Measurements from ENCODE around the gene SNX10.

SNX10 gene

DNA sequence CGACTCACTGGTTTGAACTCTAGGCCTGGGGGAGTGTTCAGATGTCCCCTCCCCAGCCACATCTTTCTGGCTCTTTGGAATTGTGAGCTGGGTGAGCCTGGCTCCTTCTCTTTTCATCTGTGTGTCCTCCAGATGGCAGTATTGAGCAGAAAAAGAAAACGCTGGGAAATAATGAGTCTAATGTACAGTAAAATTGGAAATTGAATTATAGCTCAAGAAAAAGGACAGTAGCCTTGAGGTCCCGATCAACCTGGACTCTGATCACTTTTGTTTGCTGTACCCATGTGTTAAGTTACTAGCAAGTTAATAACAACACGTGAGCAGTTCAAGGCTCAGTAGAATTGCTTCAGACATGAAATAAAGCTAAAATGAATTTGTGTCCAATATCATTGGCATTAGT lies 77.9 kb downstream of the SNX10 start:
- DNase-seq (ENCODE audit: low read depth in 2 of 2), result no peak

DNA sequence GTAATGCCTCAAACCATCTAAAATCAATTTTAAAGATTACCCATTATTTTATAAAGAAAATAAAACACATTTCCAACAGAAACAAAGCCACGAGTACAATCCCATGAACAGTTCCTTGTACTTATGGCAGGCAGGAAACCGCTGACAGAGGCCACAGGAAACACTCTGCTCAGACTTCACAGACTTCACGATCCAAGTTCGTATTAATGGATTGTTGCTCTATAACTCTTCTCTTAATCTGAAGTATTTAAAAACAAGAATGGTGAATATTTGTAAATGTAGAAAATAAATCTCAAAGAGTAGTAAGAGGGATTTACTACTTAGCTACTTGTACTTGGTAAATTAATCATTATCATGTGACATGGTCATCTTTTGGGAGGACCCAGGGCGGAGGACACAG lies 78.3 kb downstream of the SNX10 start:
- DNase-seq (ENCODE audit: low read depth in 2 of 2), result no peak

DNA sequence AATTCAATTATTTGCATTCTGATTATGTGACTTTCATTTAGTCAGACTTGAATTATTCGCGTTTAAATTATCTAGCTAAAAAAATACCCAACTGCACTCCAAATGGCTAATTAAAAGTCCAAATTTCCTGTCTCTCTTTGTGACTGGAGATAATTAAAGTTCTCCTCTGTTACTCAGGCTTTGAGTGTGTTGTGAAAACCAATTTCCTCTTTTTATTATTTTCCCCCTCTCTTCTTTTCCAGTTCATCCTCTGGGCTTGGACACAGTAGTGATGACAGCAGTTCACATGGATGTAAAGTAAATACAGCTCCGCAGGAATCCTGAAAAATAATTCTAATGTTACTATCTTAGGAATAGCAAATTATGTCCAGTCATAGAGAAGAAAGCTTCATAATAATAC lies 80.6 kb downstream of the SNX10 start:
- no peak for DNase-seq (ENCODE audit: low read depth in 2 of 2)

DNA sequence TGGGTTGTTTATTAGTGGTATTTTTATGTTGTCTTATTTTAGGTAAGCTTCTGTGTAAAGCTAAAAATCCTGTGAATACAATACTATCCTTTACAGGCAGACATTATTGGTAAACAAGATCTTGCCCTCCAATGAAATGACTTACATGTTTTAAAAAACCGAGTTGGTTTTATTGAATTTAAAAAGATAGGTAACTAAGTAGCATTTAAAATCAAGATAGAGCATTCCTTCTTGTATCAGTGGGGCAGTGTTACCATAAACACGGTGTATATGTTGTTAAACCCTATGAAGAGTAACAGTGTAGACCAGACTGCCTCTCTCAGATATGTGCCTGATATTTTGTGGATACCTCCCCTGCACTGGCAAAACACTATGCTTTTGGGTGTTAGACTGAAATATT lies 81.0 kb downstream of the SNX10 start:
- no peak for DNase-seq (ENCODE audit: low read depth in 2 of 2)

DNA sequence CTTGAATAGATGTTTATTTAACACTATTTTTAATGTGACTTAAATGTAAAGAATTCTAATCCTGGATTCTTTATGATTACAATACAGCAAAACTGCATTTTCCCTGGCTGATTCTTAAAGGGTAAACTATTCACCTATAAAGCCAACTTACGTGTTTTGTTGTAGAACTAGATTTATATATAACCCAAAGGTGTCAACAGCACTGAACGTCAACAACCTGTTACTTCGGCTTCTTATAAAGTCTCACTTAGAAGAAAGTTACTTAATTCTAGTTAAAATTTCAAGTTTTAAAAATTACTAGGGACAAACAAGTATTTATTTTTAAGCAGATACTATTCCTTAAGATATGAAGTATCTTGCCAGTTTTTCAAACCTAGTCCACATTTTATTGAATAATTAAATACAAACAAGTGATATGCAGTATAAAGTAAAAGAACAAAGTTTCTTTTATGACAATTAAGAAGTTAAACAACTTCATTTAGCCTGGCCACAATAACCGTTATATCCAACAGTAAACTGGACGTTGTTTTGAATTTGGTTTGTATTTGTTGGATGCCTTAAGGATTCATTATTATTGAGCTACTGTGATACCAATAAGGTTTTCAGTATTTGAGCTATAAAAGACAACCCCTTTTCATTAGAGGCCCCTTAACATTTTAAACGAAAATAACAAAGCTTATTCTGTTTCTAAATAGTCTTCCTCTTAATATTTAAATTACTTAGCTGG lies 83.1 kb downstream of the SNX10 start:
- DNase-seq (ENCODE audit: low read depth in 2 of 2), result no peak

DNA sequence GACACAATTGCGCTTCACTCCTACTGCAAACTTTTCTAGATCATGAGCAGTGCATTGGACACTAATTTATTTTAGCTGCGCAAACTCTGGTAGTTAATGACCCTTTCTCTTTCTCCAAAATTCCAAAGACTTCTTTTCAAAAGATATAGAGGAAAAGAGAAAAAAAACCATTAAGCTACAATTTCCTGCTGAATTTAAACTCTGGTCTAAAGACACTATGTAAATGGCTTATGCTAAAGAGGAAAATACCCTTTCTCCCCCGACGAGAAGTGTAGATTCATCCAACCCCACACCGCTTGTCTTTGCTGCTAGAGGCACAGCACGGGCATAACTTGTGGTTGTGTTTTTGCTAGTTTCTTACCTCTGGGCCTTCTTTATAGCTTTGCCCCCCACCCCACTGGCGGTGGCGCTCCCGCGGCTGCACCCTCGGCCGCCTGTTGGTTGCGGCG lies 84.1 kb downstream of the SNX10 start:
- DNase-seq (ENCODE audit: low read depth in 2 of 2), result no peak

DNA sequence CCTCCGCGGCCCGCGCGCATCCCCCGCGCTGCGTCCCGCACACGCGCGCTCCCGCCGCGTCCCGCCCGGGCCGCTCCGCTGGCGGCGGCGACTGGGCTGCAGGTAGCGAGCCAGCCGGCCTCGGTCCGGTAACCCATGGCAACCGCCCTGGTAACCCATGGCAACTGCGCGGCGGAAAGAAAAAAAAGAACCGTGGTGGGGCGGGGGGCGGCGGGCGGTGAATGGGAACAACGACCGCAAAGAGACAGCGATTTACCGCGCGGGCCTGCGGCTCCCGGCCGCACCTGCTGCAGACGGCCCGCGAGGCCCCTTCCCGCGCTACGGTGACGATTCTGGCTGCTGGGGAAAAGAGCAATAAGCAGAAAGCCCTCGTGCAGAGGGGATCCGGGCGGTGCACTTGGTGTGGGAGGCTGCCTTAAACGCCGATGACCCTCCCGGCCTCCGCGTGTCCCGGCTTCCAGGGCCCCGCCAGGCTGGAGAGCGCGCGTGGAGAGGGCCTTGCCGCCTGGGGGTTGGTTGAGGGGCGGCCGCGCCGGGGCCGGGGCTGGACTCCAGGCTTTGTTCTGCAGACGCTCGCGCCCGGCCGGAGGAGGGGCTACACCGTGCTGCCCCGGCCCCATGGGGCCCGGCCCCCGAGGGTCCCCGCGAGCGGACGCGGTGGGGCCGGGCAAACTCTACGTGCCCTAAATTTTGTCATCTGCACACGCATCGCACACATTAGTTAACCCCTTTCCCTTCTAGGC lies 84.7 kb downstream of the SNX10 start:
- DNase-seq (ENCODE audit: low read depth in 2 of 2), result peak in 1 of 2 donors; percentile 11

DNA sequence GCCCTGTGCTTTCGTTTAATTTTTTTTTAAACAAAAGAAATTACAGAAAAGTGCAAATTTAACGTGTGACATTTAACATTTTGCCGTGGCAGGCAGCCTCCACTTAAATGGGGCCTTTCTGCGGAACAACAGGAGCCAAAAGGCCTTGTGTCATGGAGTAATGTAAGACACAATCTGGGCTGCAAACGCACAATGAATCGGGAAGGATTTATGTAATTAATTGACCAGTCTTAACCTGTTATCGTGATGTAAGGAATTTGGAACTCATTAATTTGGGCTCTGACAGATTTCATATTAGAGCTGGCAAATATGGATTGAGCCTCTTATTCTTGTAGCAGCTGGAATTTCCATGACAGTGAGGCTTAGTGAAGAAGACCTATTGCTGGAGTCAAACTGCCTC lies 86.4 kb downstream of the SNX10 start:
- no peak for DNase-seq (ENCODE audit: low read depth in 2 of 2)

DNA sequence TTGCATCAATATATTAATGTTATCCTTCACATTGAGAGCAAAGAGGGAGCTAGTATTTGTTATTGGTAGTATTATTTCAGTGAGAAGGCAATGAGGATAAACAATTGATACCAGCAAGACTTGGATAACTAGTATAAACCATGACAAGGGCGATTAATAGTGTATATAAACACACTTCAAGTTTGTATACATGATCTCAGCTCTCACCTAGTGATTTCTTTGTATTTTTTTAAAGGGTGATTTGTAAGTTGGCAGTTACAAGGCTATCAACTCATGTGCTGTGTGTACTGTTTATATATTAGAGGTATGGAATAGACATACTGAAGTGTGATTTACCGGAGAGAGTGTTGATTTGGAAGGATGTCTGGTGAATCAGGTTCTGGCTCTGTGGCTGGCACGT lies 88.0 kb downstream of the SNX10 start:
- no peak for DNase-seq (ENCODE audit: low read depth in 2 of 2)

DNA sequence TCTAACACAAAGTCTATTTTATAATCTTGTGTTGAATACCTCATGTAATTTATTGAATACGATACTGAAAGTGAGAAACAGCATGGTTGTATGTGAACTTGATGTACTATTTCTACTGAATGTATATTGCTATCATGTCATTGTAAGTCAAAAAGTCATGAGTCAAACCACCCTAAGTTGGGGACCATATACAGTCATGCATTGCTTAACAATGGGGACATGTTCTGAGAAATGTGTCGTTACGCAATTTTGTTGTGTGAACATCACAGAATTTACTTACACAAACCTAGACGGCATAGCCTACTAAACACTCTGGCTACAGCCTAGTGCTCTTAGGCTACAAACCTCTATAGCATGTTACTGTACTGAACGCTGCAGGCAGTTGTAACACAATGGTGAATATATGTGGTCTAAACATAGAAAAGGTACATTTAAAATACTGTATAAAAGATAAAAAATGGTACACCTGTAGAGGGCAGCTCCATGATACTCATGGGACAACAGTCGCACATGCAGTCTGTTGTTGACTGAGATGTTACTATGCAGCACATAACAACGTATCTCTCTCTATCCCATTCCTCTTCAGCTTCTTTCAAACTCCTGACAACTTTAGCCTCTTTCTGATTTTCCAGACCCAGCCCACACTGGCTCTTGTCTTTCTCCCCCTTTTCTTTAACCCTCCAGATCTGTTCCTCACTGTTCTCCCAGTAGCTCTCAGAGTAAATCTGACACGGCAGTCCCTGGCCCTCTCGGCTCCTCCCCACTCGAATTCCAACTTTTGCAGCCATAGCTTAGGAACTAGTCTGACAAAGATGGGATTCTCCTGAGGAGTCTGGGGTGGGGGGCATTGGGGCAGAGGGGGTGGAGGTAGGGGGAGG lies 90.1 kb downstream of the SNX10 start:
- DNase-seq (ENCODE audit: low read depth in 2 of 2), result no peak

DNA sequence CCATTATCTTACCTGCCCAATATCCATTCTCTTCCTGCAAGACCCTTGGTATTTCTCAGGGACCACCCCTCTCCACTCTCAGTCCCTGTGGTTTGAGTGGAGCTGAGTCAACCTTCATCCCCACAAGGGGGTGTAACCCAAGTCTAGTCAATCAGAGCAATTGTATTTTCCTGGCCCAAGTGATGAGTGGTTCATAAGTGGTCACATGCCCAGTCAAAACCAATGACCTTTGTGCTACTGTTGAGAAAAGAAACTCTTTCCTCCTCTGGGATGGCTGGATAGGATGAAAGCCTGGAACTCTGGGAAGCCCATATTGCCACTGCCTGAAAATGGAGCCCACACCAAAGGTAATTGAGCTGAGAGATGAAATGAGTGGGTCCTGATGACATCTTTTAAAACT lies 93.6 kb downstream of the SNX10 start:
- DNase-seq (ENCODE audit: low read depth in 2 of 2), result no peak

DNA sequence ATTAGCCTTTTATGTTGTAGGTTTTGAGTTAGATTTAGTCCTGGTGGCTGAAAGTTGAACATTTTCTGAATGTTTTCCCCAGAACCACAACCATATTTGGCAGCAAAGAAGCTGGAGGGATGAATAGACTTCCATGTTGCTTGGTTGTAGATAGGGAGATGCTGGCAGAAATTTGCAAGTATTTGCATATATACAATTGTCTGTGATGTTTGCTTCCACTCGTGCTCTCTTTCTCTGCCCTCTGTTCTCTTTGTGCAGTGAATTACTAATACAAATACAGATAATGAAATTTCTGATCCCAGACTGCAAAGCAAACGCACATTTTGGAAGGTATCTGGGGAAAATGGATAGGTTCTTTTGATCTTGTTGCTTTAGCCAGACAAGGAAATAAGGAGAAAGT lies 96.1 kb downstream of the SNX10 start:
- DNase-seq (ENCODE audit: low read depth in 2 of 2), result no peak

DNA sequence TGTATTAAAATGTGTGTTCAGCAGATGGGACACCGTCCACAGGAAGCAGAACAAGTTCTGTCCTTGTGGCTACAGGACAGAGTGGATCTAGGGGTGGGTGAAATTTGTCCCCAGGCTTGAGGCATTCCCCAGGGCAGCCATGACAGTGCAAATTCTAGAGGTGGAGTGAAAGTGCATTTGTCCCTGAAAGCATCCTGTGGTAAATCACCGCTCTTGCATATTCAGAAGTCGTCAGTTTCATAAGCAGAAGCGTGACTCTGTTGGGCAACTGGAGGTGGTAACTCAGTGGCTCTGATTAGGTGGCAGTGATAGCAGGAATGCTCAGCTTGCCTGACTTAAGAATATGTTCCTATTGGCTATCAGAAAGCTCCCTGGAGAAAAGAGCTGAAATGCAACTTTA lies 96.6 kb downstream of the SNX10 start:
- DNase-seq (ENCODE audit: low read depth in 2 of 2), result no peak

DNA sequence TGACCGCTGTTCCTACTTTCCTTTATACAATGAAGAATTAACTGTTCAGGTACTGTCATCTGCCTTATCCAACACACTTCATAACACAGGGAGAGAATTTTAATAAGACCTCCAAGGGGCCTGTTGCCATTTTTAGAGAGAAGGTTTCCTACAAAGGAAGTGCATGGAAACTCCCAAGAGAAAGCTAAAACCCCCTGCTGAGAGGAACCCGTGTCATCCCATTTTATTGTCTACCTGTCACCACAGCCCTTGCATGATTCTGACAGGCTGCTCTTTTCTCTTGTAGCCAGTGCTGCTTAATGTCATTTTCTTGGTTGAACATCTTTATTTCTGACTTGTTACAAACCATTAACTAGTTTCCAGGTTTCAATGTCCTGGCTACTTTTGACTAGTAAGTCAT lies 98.4 kb downstream of the SNX10 start:
- DNase-seq (ENCODE audit: low read depth in 2 of 2), result no peak

DNA sequence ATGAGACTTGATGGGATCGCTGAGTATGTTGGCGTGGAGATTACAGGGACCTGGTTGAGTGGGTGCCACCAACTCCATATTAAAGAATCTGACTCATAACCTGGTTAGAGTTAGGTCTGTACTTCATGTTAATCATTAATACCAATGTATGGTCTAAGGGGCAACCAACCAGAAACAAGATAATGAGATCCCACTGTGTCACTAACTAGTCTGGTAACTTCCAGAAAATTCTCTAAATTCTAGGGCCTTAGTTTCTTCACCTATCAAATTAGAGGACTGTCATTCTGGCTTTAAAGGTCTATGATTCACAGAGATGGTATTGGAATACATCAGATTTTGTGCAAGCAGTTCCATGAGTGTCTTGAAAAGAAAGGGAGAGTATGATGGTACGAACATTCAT lies 102.2 kb downstream of the SNX10 start:
- no peak for DNase-seq (ENCODE audit: low read depth in 2 of 2)

DNA sequence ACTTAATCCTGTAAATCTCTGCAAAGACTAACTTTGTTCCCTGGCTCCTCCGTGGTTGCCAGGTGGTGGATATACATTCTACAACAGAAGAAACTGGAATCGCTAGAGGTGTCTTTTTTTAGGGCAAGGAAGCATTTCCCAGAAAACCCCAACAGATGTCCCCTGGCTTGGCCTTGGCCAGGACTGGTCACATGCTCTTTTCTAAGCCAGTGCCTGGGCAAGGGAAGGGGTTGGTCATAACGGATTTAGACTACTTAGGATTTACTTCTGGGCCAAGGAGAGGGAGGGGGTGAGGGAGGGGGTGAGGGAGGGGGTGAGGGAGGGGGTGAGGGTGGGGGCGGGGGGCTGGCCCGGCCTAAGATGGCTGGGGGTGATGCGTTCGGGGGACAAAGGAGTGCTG lies 105.7 kb downstream of the SNX10 start:
- DNase-seq (ENCODE audit: low read depth in 2 of 2), result no peak

DNA sequence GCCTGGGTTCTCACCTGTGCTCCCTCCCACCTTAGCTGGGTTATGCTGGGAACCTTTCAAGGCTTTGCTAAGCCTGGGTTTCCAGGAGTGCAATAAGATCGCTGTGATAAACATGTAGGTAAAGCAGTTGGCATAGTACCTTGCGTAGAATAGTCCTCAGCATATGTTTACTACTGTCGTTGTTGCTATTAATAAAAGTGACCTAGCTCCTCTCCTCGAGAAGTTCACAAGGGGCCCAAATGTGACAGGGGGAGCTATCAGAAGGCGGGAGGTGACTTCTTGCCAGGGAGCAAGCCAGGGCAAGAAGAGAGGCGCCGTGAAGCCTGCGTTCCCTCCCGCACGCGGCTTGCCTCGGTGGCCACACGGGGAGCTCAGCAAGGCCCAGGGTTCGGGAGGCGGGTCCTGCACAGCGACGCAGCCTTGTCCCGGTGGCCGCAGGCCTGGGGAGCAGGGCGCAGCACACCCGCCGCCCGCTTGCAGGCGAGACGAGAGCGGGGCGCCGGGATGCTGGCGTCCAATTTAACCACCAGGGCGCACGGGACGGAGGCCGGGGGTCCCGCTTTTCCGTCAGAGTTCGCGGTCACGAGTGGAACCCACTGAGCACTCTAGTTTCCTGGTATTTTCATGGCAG lies 106.2 kb downstream of the SNX10 start:
- no peak for DNase-seq (ENCODE audit: low read depth in 2 of 2)

DNA sequence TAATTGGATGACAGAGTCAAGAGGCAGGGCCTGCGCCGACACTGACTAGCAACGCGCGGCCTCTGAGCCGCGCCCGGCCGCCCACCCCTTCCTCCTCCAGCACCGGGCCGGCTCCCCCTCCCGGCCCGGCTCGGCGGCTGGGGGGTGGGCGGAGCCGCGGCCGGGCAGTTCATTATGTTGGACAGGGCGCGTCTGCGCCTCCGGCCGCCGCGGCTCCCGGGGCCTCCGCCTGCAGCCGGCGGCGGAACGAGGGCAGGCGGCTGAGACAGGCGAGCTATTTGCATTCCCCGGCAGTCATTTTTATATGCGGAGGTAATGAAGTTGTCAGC lies 106.7 kb downstream of the SNX10 start:
- DNase-seq (ENCODE audit: low read depth in 2 of 2), result no peak

DNA sequence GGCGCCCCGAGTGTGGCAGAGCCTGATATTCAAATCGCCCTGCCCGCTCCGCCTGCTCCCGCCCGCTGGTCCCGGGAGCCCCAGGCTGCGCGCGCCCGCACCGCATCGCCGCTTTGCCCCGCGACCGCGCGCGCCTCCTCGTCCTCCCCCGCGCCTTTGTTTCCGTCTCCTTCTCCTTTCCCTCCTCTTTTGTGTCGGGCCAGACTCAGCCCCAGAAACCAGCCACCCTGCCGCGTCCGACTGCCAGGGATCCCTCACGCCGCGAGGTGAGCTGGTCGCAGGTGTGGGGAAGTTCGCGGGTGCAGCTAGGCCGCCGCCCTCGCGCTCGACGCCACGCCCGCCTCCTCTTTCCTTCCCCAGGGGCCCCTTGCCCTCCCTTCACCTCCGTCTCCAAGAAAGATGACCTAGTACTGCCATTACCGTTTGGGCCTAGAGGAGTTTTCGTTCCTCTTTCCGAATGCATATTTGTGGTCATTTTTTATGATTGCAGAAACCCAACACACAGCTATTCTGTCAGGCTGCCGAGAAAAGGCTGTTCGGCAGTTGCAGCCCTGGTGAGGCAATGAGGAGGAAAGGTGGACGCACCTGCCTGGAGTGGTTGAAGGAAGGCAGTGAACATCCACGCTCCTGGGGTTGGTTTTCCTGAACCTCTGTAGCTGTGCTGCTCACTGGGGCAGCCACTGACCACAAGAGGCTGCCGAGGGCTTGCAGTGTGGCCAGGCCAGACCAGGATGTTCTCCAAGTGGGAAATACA lies 107.3 kb downstream of the SNX10 start:
- DNase-seq (ENCODE audit: low read depth in 2 of 2), result no peak

DNA sequence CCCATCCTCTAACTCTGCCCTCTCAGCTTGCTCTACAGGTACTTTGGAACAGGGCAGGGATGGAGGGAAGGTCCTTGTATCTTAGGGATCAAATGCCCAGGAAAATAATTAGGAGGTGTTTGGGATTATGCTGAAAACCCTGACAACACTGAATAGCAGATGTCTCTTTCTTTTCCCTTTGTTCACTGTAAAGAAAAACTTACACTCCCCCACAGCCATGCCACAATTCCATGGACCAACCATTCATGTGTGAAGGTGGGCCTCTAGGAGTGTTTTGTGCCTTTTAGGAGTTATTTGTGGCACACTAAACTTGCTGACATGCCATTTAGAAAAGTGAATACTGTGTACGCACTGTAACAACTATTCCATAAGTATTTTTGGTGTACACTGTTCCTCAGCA lies 108.1 kb downstream of the SNX10 start:
- no peak for DNase-seq (ENCODE audit: low read depth in 2 of 2)

DNA sequence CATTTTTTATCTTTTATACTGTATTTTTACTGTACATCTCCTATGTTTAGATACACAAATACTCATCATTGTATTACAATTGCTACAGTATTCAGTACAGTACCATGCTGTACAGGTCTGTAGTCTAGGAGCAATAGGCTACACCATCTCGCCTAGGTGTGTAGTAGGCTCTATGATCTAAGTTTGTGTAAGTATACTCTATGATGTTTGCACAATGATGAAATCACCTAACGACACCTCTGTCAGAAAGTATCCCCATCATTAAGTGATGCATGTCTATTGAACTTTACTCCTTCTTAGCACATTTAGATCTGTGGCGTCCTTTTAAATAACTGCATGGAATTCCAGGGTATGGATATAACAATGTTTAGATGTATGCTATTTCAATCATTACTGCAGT lies 112.0 kb downstream of the SNX10 start:
- no peak for DNase-seq (ENCODE audit: low read depth in 2 of 2)

Measured in stimulated activated CD8-positive, alpha-beta memory T cell treated with anti-CD3 and anti-CD28 coated beads, Interleukin-2, amount 100 ng/mL, for 1 hour (primary cell).